Measurements from ENCODE around the gene DLX2.
"Not testable (repeated sequence)": the region's sequence is repeated elsewhere in the genome, so short reads cannot be mapped to it uniquely, and the experiment has no call there.

DLX2 gene

DNA sequence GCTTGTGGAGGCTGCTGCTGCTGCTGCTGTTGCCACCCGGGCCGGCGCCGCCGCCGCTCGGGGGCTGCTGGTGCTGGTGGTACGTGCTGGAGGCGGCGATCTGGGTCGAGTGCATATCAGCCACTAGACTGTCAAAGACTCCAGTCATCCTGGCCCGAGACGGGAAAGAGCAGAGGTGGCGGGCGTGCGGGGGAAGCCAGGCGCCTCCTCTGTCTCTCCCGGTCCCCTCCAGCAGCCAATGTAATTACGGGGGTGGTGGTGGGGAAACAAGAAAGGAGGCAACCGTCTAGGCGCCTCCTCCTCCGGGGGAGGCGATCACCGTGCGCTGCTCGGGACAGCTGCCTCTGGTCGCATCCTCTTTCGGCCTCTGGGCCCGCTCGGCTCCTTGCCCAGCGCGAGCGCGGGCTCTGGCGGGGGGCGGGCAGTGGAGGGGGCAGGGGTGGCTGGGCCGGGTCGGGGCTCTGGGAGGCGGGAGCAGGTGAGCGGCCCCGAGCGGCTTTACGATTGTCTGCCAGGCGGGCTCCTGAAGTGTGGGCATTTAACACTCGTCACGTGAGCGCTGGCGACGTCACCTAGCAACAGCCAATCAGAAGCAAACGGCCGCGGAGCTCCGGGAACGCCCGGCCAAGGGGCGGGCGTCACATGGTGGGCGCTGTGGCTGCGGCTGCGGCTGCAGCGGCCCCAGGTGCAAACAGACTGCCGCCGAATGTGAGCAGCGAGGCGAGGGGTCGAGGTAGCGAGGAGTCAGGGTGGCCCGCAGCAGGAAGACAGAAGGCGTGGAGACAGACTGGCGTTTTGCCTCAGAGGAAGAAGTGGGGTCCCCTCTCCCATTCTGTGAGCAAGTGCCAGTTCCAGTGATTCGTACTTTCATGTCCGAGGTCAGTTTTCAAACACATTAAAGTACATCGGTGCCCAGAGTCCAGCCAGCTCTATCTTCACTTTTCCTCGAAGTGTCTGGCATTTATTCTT, at the start of gene DLX2:
DLX2 (minus strand) TSS at position 510 of the 969 bp plus-strand sequence; CDS start at position 148, 362 bp downstream.
- peak; percentile 86 for DNase-seq

DNA sequence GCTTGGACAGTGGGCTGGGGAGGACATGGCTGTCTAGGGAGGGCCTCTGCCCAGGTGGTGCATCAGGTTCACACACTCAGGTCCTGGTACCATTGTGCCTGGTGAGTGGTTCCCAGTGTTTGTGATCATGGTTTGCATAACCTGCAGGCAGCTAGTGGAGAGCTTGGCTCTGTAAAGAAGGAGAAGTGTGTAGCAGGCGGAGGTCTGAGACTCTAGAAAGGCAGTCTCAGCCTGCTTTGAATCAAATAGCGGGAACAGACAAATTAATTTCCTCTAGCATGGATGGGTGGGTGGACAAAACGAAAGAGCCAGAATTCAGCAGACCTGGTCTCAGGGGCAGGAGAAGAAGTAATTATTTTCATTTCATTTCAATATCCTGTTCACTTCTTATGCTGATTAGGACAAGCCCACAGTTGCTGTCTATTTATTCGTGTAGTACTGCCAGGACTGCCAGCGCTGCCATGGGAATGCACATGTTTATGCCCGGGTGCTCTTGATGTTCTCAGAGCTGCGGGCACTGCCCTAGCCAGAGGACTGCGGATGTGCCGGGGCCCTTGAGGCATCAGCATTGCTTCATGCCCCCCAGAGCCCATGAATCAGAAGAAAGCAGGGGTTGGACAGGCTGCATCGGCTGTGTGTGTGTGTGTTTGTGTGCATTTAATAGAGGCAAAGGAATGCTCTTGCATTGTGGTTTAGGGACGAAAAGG, 45.4 kb upstream of the DLX2 start:
- DNase-seq: no peak

DNA sequence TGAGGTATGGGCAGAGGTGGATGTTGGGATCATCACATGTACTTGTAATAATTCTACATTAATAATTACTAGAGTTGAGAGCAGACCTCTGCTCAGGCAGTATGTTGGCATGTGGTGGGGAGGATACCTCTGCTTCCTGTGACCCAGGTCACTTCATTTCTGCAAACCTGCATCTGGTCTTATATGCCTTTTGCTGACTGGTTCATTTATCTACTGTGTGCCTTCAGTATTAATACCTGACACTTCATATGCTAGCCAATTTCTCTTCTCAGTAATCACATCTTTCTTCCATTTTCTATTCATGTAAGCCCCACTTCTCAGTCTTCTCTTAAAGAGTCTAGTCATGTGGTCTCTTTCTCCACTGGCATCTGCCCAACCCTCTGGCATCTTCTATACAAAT, 41.1 kb upstream of the DLX2 start:
- DNase-seq: no peak

DNA sequence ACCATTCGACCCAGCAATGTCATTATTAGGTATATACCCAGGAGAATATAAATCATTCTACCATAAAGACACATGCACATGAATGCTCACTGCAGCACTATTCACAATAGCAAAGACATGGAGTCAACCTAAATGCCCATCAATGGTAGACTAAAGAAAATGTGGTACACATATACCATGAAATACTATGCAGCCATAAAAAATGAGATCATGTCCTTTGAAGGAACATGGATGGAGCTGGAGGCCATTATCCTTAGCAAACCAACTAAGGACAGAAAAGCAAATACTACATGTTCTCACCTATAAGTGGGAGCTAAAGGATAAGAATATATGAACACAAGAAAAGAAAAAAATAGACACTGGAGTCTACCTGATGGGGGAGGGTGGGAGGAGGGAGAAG, 36.0 kb upstream of the DLX2 start:
- DNase-seq: not testable (repeated sequence)

DNA sequence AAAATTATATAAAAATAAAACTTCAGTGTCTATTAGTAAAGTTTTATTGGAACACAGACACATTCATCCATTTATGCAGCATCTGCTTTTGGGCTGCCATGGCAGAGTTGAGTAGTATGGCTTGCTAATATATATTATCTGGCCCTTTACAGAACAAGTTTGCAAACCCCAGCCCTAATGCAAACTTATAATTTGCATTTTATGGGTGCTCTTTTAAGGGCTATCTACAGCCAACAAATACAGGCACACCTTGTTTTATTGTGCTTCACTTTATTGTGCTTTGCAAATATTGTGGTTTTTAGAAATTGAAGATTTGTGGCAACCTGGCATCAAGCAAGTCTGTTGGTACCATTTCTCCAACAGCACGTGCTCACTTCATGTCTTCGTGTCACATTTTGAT, 35.2 kb upstream of the DLX2 start:
- DNase-seq: no peak

DNA sequence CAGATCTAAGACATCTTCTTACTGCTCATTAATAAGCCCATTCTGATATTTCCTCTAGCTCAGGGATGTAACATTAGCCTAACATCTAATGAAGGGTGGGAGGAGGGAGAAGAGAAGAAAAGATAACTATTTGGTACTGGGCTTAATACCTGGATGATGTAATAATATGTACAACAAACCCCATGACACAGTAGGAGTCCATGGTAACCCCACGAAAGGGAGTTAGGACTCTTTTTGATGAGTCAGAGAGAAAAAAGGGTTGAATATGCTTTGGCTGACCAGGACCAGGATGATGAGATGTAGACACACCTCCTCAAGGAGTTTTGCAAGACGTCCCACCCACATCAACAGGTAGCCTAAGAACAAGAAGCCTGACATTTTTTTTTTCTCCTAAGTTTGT, 34.4 kb upstream of the DLX2 start:
- no peak for DNase-seq

DNA sequence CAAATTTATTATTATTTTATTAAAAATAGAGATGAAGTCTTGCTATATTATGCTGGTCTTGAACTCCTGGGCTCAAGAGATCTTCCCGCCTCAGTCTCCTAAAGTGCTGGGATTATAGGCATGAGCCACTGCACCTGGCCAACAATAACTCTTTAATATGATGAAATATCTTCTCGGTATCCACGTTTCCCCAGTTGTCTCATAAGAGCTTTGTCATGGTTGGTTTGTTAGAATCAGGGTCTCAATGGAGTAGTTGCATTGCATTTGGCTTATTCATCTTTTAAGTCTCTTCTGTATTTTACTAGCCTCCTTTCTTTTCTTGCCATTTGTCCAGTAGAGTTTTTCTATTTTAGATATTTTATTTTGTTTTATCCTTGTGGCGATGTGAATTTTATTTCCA, 32.7 kb upstream of the DLX2 start:
- DNase-seq: no peak

DNA sequence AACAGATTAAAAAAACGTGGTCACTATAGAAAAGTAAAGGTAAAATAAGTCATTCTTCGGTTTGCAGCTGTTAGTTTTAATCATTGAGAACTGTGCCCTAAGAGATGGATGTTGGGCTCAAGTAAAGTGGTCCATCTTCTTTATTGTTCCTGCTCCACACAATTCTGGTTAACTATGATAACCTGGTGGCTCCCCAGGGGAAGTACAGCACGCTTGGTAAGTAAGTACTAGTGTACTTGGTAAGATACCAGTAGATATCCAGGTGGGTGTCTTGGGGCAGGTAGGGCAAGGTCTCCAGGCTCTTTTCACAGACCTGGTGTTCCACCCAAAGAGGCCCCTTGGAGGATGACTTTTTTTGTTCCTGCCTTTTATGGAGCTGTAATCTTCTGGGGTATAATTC, 31.6 kb upstream of the DLX2 start:
- DNase-seq: no peak

DNA sequence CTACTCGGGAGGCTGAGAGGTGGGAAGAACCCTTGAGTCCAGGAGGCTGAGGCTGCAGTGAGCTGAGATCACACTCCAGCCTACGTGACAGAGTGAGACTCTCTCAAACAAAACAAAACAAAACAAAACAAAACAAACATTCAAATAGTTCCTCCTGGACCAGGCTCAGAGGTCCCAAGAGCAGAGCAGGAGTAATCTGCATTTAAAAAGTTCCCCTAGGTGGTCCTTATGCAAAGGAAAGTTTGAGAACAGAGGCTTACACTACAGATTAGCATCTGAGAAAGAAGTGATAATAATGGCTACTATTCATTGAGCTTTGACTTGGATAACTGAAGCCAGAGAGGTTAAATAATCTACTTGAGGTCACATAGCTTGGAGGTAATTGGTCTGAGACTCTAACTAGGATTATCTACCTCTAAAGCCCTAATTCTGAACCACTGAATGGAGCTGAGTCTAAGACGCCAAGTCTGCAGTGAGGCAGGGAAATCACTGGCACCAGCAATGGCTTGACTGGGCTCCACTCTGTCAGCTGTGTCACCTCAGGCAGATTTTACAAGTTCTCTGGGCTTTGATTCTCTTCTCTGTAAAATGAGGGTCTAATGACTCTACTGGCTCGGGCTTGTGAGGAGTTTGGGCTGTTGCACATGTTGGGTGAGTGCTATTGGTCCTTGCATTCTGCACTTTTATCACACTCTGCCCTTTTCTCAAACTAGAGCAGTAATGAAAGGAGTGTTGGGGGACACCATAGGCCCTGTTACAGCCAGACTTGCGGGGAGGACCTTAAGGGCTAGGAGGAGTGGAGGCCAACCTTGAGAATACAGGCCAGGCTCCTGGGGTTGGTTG, 29.2 kb upstream of the DLX2 start:
- DNase-seq: no peak

DNA sequence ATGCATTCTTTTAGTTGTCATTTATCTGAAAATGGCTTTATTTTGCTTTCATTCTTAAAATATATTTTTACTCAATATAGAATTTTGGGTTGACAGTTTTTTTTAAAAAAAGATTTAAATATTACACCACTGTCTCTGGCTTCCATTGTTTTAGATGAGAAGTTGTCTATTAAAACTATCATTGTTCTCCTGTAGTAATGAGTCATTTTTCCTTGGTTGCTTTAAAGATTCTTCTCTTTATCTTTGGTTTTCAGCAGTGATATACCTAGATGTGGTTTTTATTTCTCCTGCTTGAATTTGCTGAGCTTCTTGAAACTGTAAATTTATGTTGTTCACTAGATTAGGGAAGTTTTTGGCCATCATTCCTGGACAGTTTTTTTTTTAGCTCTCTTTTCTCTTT, 26.7 kb upstream of the DLX2 start:
- DNase-seq: no peak

DNA sequence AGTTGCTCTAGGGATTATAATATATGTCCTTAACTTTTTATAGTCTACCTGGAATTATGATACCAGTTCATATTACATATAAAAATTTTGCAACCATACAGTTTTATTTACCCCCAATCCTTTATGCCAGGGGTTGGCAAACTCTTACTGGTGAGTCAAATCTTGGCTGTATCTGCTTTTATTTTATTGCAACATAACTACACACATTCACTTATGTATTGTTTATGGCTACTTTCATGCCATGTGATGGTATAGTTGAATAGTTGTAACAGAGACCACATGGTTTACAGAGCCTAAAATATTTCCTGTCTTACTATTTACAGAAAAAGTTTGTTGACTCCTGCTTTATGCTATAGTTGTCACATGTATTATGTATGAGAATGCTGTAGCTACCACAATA, 25.8 kb upstream of the DLX2 start:
- DNase-seq: no peak

DNA sequence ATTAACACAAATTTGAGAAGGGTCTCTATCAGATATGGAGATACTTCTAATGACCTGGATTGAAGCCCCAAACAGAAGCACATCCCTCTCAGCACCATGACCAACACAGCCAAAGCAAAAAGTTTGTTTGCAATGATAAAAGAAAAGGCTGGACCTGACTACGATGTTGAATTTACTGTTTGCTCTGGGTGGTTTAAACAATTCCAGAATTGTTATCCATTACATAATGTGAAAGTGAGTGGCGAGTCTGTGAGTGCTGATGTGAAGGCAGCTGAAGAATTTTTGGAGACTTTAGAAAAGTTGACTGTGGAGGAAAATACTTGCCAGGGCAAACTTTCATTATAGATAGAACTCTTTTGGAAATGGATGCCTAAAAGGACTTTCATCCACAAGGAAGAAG, 17.4 kb upstream of the DLX2 start:
- no peak for DNase-seq

DNA sequence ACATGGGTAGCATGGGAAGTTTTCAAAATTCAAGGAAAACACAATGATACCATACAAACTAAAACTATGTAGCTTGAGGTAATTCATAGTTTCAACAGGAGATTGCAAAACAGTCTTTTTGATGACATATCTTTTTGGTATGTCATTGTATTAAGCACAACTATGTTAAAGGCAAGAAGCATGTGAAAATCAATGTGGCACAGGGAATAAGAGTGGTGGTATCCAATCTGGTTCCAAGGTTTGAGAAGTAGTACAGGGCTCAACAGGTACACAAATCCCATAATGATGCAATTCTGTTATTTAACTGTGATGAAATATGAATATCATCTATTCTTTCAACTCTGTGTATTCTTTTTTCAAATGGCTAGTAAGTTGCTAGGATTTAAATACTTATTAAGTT, 16.4 kb upstream of the DLX2 start:
- no peak for DNase-seq

DNA sequence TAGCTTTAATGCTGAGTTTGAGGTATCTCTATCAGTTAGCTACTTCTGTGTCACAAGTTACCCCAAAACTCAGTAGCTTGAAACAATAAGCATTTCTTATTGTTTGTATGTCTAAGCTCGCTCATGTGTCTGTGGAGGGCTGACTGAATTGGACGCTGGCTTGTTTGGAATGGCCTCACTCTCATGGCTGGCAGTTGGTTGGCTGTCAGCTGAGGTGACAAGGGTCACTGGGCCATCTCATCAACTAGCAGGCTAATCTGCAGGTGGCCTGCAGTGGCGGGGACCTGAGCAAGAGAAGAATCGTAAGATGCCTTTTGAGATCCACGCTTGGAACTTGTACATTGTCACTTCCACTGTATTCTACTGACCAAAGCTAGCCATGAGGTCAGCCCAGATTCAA, 13.4 kb upstream of the DLX2 start:
- DNase-seq: no peak

DNA sequence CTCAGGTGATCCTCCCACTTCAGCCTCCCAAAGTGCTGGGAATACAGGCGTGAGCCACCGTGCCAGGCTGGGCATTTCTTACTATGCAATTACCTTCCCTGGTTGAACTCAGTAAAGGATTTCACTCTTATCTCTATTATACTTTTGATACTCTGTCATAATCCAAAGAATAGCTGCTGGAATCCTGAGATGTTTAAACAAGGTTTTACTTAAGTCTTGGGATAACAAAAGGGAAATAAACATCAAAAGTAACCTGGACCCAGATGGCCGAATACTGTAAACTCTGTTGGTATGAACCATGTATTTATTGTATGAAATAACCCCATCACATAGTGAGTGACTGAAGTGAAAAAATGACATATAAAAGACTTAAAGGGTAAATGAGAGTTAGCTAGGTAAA, 11.9 kb upstream of the DLX2 start:
- no peak for DNase-seq

DNA sequence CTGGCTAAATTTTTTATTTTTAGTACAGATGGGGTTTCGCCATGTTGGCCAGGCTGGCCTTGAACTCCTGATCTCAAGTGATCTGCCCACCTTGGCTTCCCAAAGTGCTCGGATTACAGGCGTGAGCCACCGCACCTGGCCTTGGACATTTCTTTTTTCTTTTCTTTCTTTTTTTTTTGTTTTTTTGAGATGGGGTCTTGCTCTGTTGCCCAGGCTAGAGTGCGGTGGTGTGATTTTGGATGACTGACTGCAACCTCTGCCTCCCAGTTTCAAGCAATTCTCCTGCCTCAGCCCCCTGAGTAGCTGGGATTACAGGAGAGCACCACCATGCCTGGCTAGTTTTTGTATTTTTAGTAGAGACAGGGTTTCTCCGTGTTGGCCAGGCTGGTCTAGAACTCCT, 11.5 kb upstream of the DLX2 start:
- DNase-seq: not testable (repeated sequence)

DNA sequence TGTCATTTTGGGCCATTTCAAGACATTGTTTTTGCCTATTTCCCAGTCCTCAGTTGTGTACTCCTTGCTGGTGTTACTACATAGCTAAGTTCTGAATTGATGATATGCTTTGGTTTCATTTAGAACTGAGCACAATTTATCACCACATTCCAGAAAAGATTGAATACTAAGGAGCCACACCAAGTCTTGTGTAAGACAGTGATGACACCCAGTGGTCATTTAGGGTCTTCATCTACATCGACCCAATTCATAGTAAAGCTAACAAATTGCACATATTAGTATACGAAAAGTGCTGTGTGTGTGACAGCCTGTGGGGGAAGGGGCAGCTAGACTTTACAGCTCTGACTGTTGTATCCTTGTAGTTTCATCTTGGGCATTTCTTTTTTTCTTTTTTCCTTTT, 10.9 kb upstream of the DLX2 start:
- no peak for DNase-seq

DNA sequence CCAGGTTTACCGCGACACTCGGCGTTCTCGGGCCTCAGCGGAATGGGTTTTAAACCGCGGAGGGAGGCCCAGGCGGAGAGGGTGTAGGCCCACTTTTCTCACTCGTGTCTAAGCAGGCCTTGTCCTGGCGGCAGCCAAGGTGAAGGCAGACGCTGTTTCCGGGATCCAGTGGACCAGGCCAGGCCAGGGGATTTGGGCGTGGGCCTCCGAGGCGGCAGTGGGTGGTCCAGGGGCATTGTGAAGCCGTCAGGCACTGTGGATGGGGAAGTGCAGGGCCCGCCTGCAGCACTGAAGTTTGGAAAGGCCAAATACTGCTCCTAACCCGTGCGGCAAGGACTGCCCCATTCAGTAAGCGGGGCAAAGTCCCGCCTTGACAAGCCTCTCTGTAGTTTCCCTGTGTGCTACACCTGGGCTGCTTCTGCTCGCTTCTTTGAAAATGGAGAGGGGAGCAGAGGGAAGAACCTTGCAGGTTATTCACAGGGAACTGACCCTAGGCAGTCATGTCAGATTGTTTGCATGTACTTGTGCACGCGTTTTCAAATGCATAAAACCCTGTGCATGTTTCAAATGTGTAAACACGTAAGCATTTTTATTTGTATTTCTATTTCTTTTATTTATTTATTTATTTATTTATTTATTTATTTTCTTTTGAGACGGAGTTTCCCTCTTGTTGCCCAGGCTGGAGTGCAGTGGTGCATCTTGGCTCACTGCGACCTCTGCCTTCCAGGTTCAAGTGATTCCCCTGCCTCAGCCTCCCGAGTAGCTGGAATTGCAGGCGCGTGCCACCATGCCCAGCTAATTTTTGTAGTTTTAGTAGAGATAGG, 7.5 kb upstream of the DLX2 start:
- DNase-seq: no peak

DNA sequence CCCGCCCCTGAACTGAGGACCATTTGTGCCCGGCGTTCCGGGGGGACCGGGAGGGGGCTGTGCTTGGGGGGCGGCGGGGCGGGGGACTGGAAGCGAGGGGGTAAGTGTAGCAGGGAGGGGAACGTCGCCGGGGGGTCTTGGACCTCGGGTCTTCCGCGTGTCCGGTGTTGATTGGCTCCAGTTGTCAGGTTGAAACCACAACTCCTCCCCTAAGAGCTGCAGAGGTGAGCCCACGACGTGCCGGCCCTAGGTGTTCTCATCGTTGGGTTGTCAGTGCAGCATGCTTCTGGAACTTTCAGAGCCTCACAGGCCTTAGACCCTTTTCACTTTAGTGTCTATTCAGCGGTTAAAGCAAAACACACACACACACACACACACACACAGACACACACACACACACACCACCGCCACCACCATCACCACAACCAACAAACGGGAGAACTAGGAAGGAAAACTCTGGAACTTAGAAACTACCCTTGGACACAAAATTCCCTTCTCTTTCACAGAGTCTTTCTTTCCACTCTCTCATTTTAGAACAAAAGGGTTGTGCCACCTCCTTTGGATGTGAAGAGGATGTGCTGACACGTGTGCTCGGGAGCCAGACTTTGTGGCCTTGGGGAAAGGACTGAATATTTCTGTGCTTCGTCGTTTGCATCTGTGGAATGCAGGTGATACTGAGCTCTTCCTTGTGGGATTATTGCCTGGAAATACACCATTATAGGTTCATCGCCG, 6.7 kb upstream of the DLX2 start:
- DNase-seq: no peak

DNA sequence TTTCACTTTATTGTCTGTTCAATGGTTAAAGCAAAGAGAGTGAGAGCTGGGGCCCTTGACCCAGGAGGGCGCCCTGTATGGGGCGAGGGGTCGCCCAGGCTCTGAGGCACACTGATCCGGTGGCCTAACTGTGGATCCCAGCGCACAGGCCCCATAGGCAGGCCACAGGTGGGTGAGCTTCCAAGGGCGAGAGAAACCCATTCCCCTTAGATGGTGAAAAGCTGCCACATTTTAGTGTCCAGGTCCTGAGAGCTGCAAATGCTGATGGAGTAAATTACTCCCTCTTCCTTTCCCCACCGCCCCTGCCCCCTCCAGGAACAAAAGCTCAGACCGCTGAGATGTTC, 5.9 kb upstream of the DLX2 start:
- no peak for DNase-seq

DNA sequence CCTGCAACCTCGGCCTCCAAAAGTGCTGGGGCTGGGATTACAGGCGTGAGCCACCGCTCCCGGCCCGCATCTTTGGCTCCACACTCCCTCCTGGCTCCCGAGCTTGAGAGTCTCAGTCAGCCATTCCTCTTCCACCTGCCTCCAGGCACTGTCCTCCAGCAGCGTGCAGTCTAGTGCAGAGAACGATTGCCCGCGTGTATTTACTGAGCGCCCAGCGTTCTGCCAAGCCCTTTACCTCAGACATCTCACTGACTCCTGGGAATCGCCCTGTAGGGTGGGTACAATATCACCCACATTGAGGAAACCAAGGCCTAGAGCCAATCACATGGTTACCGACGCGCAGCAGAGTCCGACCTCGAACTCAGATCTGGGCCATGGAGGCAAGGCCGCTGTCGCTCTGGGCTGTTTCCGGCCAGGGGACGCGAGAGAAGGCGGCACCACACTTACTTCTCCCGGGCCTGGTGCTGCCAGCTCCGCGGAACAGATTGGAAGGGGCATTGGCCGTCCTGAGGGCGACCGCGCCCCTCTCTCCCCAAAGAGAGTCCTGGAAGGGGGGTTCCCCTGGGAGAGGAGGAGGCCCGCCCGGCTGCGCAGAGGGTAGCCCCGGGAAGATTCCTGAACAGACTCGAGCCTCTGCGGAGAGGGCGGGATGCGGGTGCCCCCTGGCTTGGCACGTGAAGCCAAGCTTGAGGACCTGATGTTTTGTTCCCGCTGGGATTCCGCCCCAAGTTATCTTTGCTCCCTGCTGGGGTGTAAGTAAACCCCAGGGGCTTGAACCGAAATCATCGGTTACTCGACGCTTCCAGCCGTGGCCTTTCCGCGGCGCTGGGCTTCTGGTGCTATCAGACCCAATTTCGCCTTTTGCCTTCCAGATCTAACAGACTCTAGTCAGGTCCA, 5.2 kb upstream of the DLX2 start:
- DNase-seq: peak; percentile 18

All from stimulated activated CD4-positive, alpha-beta T cell treated with anti-CD3 and anti-CD28 coated beads, Interleukin-15, amount 100 ng/mL, for 24 hours (primary cell).